H1 (cell line): Measurements from ENCODE around the gene ULK3. TPM values are rescaled to one million over a fixed set of nuclear protein-coding genes. Genes with fewer than 3 reads are reported as not detected.

Experiments used
- CTCF ChIA-PET: fragments of 300-600 bp; sonication (Branson Sonifier 250); formaldehyde crosslinking; loops from one replicate; lab custom pipeline; 2021; ENCODE audit not compliant: partially characterized antibody; lab: Charles Lee
- POLR2A ChIA-PET: fragments of 300-600 bp; sonication (Branson Sonifier 250); formaldehyde crosslinking; loops from one replicate; lab custom pipeline; 2021; ENCODE audit warnings: inconsistent platforms; ENCODE audit not compliant: partially characterized antibody; lab: Charles Lee
- DNase-seq, 2 experiments: peaks; one replicate each; pipeline versions ENCODE4 v3.0.0 to v3.0.0-alpha.2; 2010 to 2022; ENCODE audit warnings: low spot score in 2 of 2, low read depth in 1 of 2, mixed read lengths in 1 of 2
- FAIRE-seq: peaks from 2 replicates; lab custom pipeline; 2011; peaks lifted over from hg19 to GRCh38; lab: Jason Lieb, UNC
- H2AFZ ChIP-seq: 2 replicates; pipeline ENCODE4 v1.8.1; 2012; ENCODE audit warnings: low read length, inconsistent platforms
- H2AK5ac ChIP-seq: 2 replicates; pipeline ENCODE4 v1.6.1; 2013; ENCODE audit warnings: low read depth, low read length
- H2BK120ac ChIP-seq: replicated peaks from 2 replicates; pipeline ENCODE3; 2013; ENCODE audit warnings: low read depth, low read length, inconsistent platforms
- H2BK12ac ChIP-seq: 2 replicates; pipeline ENCODE4 v1.6.1; 2013; ENCODE audit warnings: low read depth, low read length
- H2BK15ac ChIP-seq: 2 replicates; pipeline ENCODE4 v1.6.1; 2013; ENCODE audit warnings: low read length
- H2BK20ac ChIP-seq: 2 replicates; pipeline ENCODE4 v1.6.1; 2013; ENCODE audit warnings: low read length
- H2BK5ac ChIP-seq: 2 replicates; pipeline ENCODE4 v1.6.1; 2013; ENCODE audit warnings: low read depth, low read length
- H3K14ac ChIP-seq: 2 replicates; pipeline ENCODE4 v1.6.1; 2013; ENCODE audit warnings: inconsistent platforms; ENCODE audit not compliant: insufficient read length
- H3K18ac ChIP-seq: 2 replicates; pipeline ENCODE4 v1.6.1; 2013; ENCODE audit warnings: low read length; ENCODE audit errors: extremely low read depth
- H3K23ac ChIP-seq: 2 replicates; pipeline ENCODE4 v1.6.1; 2013; ENCODE audit warnings: inconsistent platforms; ENCODE audit not compliant: insufficient read length
- H3K23me2 ChIP-seq: 2 replicates; pipeline ENCODE4 v1.6.1; 2013; ENCODE audit warnings: low read depth, low read length
- H3K27ac ChIP-seq: 2 replicates; pipeline ENCODE4 v1.6.1; 2011; ENCODE audit warnings: low read depth, low read length, inconsistent platforms
- H3K27me3 ChIP-seq, 4 experiments: replicated peaks in 1 of 4; 1 replicate in 1 of 4; 2 replicates in 3 of 4; pipeline versions ENCODE4 v1.6.1 to v1.8.1; 2011 to 2013; ENCODE audit warnings: low read length in 3 of 4, mild to moderate bottlenecking in 3 of 4, inconsistent platforms in 2 of 4, mixed read lengths in 2 of 4, moderate library complexity in 1 of 4; ENCODE audit not compliant: control insufficient read depth in 3 of 4, insufficient read depth in 3 of 4; ENCODE audit errors: extremely low read depth in 1 of 4
- H3K36me3 ChIP-seq, 4 experiments: 2 replicates each; pipeline versions ENCODE4 v1.6.1 to v1.8.1; 2011 to 2013; ENCODE audit warnings: mild to moderate bottlenecking in 4 of 4, low read length in 3 of 4, moderate library complexity in 2 of 4, control low read depth in 1 of 4, inconsistent platforms in 1 of 4; ENCODE audit not compliant: insufficient read depth in 4 of 4, control insufficient read depth in 2 of 4
- H3K4ac ChIP-seq: replicated peaks from 2 replicates; pipeline ENCODE3; 2013; ENCODE audit warnings: low read length, low read depth, mixed read lengths, inconsistent platforms; ENCODE audit not compliant: insufficient read length
- H3K4me1 ChIP-seq, 4 experiments: replicated peaks in 1 of 4; 1 replicate in 1 of 4; 2 replicates in 3 of 4; pipeline versions ENCODE4 v1.6.1 to v1.8.1; 2011 to 2013; ENCODE audit warnings: low read length in 3 of 4, inconsistent platforms in 2 of 4, mixed read lengths in 1 of 4; ENCODE audit not compliant: insufficient read depth in 4 of 4, control insufficient read depth in 3 of 4
- H3K4me2 ChIP-seq, 2 experiments: 2 replicates each; pipeline versions ENCODE4 v1.6.1 to v1.8.1; 2011 to 2013; ENCODE audit warnings: low read depth in 2 of 2, low read length in 2 of 2, control low read depth in 1 of 2, inconsistent platforms in 1 of 2, mild to moderate bottlenecking in 1 of 2; ENCODE audit not compliant: insufficient read depth in 1 of 2
- H3K4me3 ChIP-seq, 4 experiments: fragments of 200-600, 300-600 bp in 1 of 4; sonication (generic), shearing (Covaris generic), sonication (Bioruptor Twin) in 1 of 4; 2 replicates each; pipeline versions ENCODE4 v1.5.1 to v1.8.1; 2011 to 2016; ENCODE audit warnings: low read length in 4 of 4, low read depth in 3 of 4, control low read depth in 2 of 4, inconsistent platforms in 2 of 4, mild to moderate bottlenecking in 2 of 4, mixed read lengths in 1 of 4, moderate library complexity in 1 of 4; ENCODE audit not compliant: insufficient read depth in 2 of 4; ENCODE audit errors: extremely low read depth in 1 of 4
- H3K56ac ChIP-seq: replicated peaks from 2 replicates; pipeline ENCODE3; 2013; ENCODE audit warnings: low read depth, mild to moderate bottlenecking, mixed read lengths, low read length, inconsistent platforms; ENCODE audit not compliant: insufficient read length
- H3K79me1 ChIP-seq: 2 replicates; pipeline ENCODE4 v1.6.1; 2013; ENCODE audit warnings: low read depth, low read length, control low read depth
- H3K79me2 ChIP-seq, 2 experiments: 2 replicates each; pipeline versions ENCODE4 v1.6.1 to v1.8.1; 2012 to 2013; ENCODE audit warnings: low read length in 2 of 2, mild to moderate bottlenecking in 2 of 2, inconsistent platforms in 1 of 2; ENCODE audit not compliant: insufficient read depth in 2 of 2, control insufficient read depth in 1 of 2
- H3K9ac ChIP-seq, 4 experiments: replicated peaks in 1 of 4; 1 replicate in 1 of 4; 2 replicates in 3 of 4; pipeline versions ENCODE4 v1.6.1 to v1.8.1; 2011 to 2013; ENCODE audit warnings: low read depth in 3 of 4, low read length in 3 of 4, control low read depth in 2 of 4, mild to moderate bottlenecking in 2 of 4, moderate library complexity in 2 of 4, inconsistent platforms in 1 of 4; ENCODE audit errors: extremely low read depth in 1 of 4
- H3K9me3 ChIP-seq, 2 experiments: 2 replicates each; pipeline versions ENCODE4 v1.6.1 to v1.8.1; 2012 to 2013; ENCODE audit warnings: mild to moderate bottlenecking in 2 of 2, moderate library complexity in 2 of 2, control low read depth in 1 of 2, inconsistent platforms in 1 of 2, low read depth in 1 of 2, low read length in 1 of 2, mixed read lengths in 1 of 2; ENCODE audit not compliant: insufficient read depth in 2 of 2
- H4K20me1 ChIP-seq, 2 experiments: replicated peaks in 1 of 2; 2 replicates each; pipeline versions ENCODE3 to v1.8.1; 2011 to 2013; ENCODE audit warnings: inconsistent platforms in 2 of 2, low read length in 2 of 2, mild to moderate bottlenecking in 1 of 2; ENCODE audit not compliant: insufficient read depth in 2 of 2, control insufficient read depth in 1 of 2
- H4K5ac ChIP-seq: 2 replicates; pipeline ENCODE4 v1.6.1; 2013; ENCODE audit warnings: low read length, low read depth, mixed read lengths, inconsistent platforms; ENCODE audit not compliant: insufficient read length
- H4K8ac ChIP-seq: 2 replicates; pipeline ENCODE4 v1.8.0; 2013; ENCODE audit warnings: mild to moderate bottlenecking, moderate library complexity, low read length, inconsistent platforms; ENCODE audit not compliant: insufficient read depth; ENCODE audit errors: extremely low read depth
- H4K91ac ChIP-seq: replicated peaks from 2 replicates; pipeline ENCODE3; 2013; ENCODE audit warnings: low read length, mixed read lengths, inconsistent platforms; ENCODE audit not compliant: insufficient read length
- BRCA1 ChIP-seq: IDR thresholded peaks from 2 replicates; pipeline ENCODE4 v1.6.1; 2012; ENCODE audit warnings: low read depth, low read length, improper control_type of control experiment
- CBX8 ChIP-seq: fragments of 300-800, 300-1000 bp; sonication (generic); IDR thresholded peaks from 2 replicates; pipeline ENCODE4 v1.7.1; 2016; ENCODE audit warnings: low read depth, low read length, borderline replicate concordance
- FOSL1 ChIP-seq: IDR thresholded peaks from 2 replicates; pipeline ENCODE4 v1.6.1; 2011; ENCODE audit warnings: mild to moderate bottlenecking, low read depth, low read length, moderate library complexity; ENCODE audit not compliant: insufficient read depth
- MAX ChIP-seq: IDR thresholded peaks from 2 replicates; pipeline ENCODE4 v1.6.1; 2012; ENCODE audit warnings: inconsistent platforms
- NANOG ChIP-seq: IDR thresholded peaks from 2 replicates; pipeline ENCODE4 v1.6.1; 2011; ENCODE audit warnings: low read length, low read depth, mild to moderate bottlenecking, inconsistent platforms; ENCODE audit not compliant: insufficient read depth, poor library complexity, severe bottlenecking
- POLR2A ChIP-seq, 2 experiments: IDR thresholded peaks; 1 replicate in 1 of 2; 2 replicates in 1 of 2; pipeline ENCODE4 v1.6.1; 2011; ENCODE audit warnings: low read depth in 2 of 2, low read length in 2 of 2, mild to moderate bottlenecking in 2 of 2; ENCODE audit errors: control extremely low read depth in 1 of 2
- POU5F1 ChIP-seq: IDR thresholded peaks from 2 replicates; pipeline ENCODE4 v1.6.1; 2011; ENCODE audit warnings: low read depth, mild to moderate bottlenecking, low read length, moderate library complexity
- RBBP5 ChIP-seq: IDR thresholded peaks from 2 replicates; pipeline ENCODE4 v1.7.1; 2012; ENCODE audit warnings: low read depth, mild to moderate bottlenecking, inconsistent platforms, low read length, moderate library complexity, borderline replicate concordance
- RNF2 ChIP-seq: fragments of 200-900, 300-1000 bp; sonication (generic); IDR thresholded peaks from 2 replicates; pipeline ENCODE4 v1.7.1; 2016; ENCODE audit warnings: borderline replicate concordance, low read depth, mild to moderate bottlenecking, antibody characterized with exemption, low read length; ENCODE audit not compliant: poor library complexity, severe bottlenecking; ENCODE audit errors: missing control alignments
- SRF ChIP-seq: IDR thresholded peaks from 2 replicates; pipeline ENCODE4 v1.6.1; 2011; ENCODE audit warnings: mild to moderate bottlenecking, low read depth, low read length, moderate library complexity
- TBP ChIP-seq: IDR thresholded peaks from 2 replicates; pipeline ENCODE4 v1.6.1; 2011; ENCODE audit warnings: low read depth, low read length, improper control_type of control experiment
- YY1 ChIP-seq: IDR thresholded peaks from 2 replicates; pipeline ENCODE4 v1.6.1; 2011; ENCODE audit warnings: low read depth, mild to moderate bottlenecking, low read length
- WGBS, 2 experiments: shearing (Covaris generic) in 1 of 2; methylation state at CpG; one replicate each; pipeline versions ENCODE4 v1.1.6 to v1.1.7; 2013 to 2015; ENCODE audit warnings: low lambda C conversion rate in 2 of 2, mixed read lengths in 2 of 2, inconsistent platforms in 1 of 2, low coverage in 1 of 2, missing lambda C conversion rate in 1 of 2; ENCODE audit not compliant: insufficient replicate concordance in 2 of 2, insufficient coverage in 1 of 2, insufficient read length in 1 of 2; ENCODE audit errors: extremely low coverage in 1 of 2, missing lambda C conversion rate in 1 of 2; 5-methylcytosine and 5-hydroxymethylcytosine counted together
- polyA plus RNA-seq, 7 experiments: library from polyadenylated mRNA; depleted of rRNA in 3 of 7; stranded (reverse) in 5 of 7; unstranded in 2 of 7; fragments of >200 nt in 5 of 7; fragments of 200-250 nt in 2 of 7; gene quantifications; 1 replicate in 5 of 7; 2 replicates in 1 of 7; 4 replicates in 1 of 7; pipeline versions ENCODE4 v1.2.1 to v1.2.3, GENCODE V29; 2011 to 2013; ENCODE audit warnings: missing spikeins in 2 of 7, mixed read lengths in 2 of 7
- total RNA-seq: library from RNA; stranded (reverse); fragmentation: NEBNext Ultra II Directional; extraction: Animal tissue kit (Norgen Biotek cat#: 25700); gene quantifications from 2 replicates; pipeline ENCODE4 v1.2.1, GENCODE V29; 2021
- TF ChIP-seq, protein P1 (sequence below): IDR thresholded peaks from 2 replicates; pipeline ENCODE4 v1.6.1; 2011; ENCODE audit warnings: low read depth, mild to moderate bottlenecking, low read length; ENCODE audit not compliant: insufficient read depth

ULK3 gene
- total and polyA plus RNA-seq, 2 of the 8 experiments (the other 6 are each of a cell fraction or from before 2014, with no cell fraction given), result 27.1 to 34.4 TPM

DNA sequence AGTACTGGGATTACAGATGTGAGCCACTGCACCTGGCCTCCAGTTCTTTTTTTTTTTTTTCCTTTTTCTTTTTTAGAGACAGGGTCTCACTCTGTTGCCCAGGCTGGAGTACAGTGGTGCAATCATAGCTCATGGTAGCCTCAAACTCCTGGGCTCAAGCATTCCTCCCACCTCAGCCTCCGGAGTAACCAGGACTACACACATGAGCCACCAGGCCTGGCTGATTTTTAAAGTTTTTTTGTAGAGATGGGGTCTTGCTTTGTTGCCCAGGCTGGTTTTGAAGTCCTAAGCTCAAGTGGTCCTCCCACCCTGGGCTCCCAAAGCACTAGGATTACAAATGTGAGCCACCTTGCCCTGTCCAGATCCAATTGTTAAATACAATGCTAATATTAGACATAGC lies 13.6 kb upstream of the ULK3 start:
- Histone ChIP-seq H3K9me3 (no peaks in the 10 kb centered on the region), H2BK5ac (no peak overlapping the region), H3K14ac (no peak overlapping the region), H3K23me2 (no peaks in the 10 kb centered on the region), H3K4me1 (peaks cover 0 to 1% (median 0%) of the 10 kb centered on the region in 4 experiments; a peak in 1 of 7 replicates), H3K18ac (no peak overlapping the region), H2BK20ac (no peak overlapping the region), H3K27ac (no peak overlapping the region), H3K56ac (no peak overlapping the region), H3K79me1 (peaks cover 6% of the 10 kb centered on the region), H2BK12ac (no peak overlapping the region), H3K4me2 (no peak overlapping the region), H3K23ac (no peak overlapping the region), H2BK15ac (no peak overlapping the region), H2BK120ac (no peak overlapping the region), H3K36me3 (peaks cover 2 to 13% (median 10%) of the 10 kb centered on the region in 4 experiments; a peak in 6 of 8 replicates), H3K79me2 (peaks cover 0 to 4% of the 10 kb centered on the region in 2 experiments; a peak in 1 of 4 replicates), H4K91ac (no peak overlapping the region), H4K8ac (no peak overlapping the region), H2AK5ac (no peak overlapping the region), H3K9ac (no peak overlapping the region), H3K4ac (no peak overlapping the region), H3K4me3 (no peak overlapping the region), H4K20me1 (peaks cover 0 to 9% of the 10 kb centered on the region in 2 experiments), H2AFZ (no peak overlapping the region), H4K5ac (no peak overlapping the region), H3K27me3 (no peaks in the 10 kb centered on the region)
- WGBS, 2 experiments, result 95% methylated on average over 1 of the region's 1 CpG; no CpG with 5 or more reads in 1 of the 2 experiments
- POLR2A ChIA-PET, result interaction anchor here (2.0 to 2.3 kb wide), 2 partner anchors 14 to 50 kb away, joined by 4 to 6 read pairs; partner anchors contain the start of genes FAM219B and ULK3
- CTCF ChIA-PET, result interaction anchor here (0.6 to 4.9 kb wide), 7 partner anchors 12 to 1052 kb away, joined by 3 to 24 read pairs (median 4); partner anchors contain the start of gene ULK3
- FAIRE-seq (no peak), DNase-seq (no peak)
- TF ChIP-seq, protein P1, sequence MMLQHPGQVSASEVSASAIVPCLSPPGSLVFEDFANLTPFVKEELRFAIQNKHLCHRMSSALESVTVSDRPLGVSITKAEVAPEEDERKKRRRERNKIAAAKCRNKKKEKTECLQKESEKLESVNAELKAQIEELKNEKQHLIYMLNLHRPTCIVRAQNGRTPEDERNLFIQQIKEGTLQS, result no peak
- TF ChIP-seq MAX (no peak), SRF (no peak), RBBP5 (no peak), POLR2A (IDR thresholded peaks at IDR 0.05; ENCODE audit: control extremely low read depth in 1 of 2, low read depth in 2 of 2, low read length in 2 of 2) (no peak), POU5F1 (no peak), TBP (no peak), CBX8 (no peak), YY1 (no peak), RNF2 (no peak), BRCA1 (no peak), NANOG (no peak), FOSL1 (no peak)
